Fibroblast of skin of right quadriceps (primary cell): ENCODE results near the gene PLA2G2E.
"Not testable (repeated sequence)": the region's sequence is repeated elsewhere in the genome, so short reads cannot be mapped to it uniquely, and the experiment has no call there.

Experiments
- DNase-seq: peaks from one replicate; pipeline ENCODE4 v3.0.0-alpha.2; 2013

PLA2G2E gene

GRCh38 chr1:19880841-19881240, 42.6 kb downstream of the PLA2G2E start:
- not testable (repeated sequence) for DNase-seq

GRCh38 chr1:19879661-19880060, 43.8 kb downstream of the PLA2G2E start:
- no peak for DNase-seq

- no peak for DNase-seq
Measured at GRCh38 chr1:19879227-19879626, 44.2 kb downstream of the PLA2G2E start.

GRCh38 chr1:19878637-19878985, 44.8 kb downstream of the PLA2G2E start:
- no peak for DNase-seq

- no peak for DNase-seq
Measured at GRCh38 chr1:19877821-19878636, 45.4 kb downstream of the PLA2G2E start.

- no peak for DNase-seq
Measured at GRCh38 chr1:19877181-19877750, 46.2 kb downstream of the PLA2G2E start.

GRCh38 chr1:19872190-19872589, 51.2 kb downstream of the PLA2G2E start:
- no peak for DNase-seq
